RPMI7951 (cell line): ENCODE data around the gene ARF6. TPM values are rescaled to one million over a fixed set of nuclear protein-coding genes. Genes with fewer than 3 reads are reported as not detected.
"Not testable (repeated sequence)": the region's sequence is repeated elsewhere in the genome, so short reads cannot be mapped to it uniquely, and the experiment has no call there.

ENCODE experiments used
- DNase-seq: peaks from one replicate; pipeline ENCODE4 v3.0.0-alpha.2; 2012; ENCODE audit warnings: low read depth
- total RNA-seq: library from RNA; depleted of rRNA; stranded (reverse); fragments of >200 nt; shearing (Covaris generic); gene quantifications from 2 replicates; pipeline ENCODE4 v1.2.3, GENCODE V29; 2014

Gene ARF6
- total RNA-seq, 1 experiment from 2014 or later, result 51.5 TPM

GRCh38 chr14:49876563-49877127 is 16.2 kb upstream of the ARF6 start:
- no peak for DNase-seq

GRCh38 chr14:49879646-49880204 is 13.2 kb upstream of the ARF6 start:
- DNase-seq, result peak; percentile 68

- DNase-seq, result peak; percentile 23
Observed at GRCh38 chr14:49880267-49881064, 12.4 kb upstream of the ARF6 start.

GRCh38 chr14:49881350-49882001 is 11.4 kb upstream of the ARF6 start:
- no peak for DNase-seq

- DNase-seq, result peak; percentile 21
Observed at GRCh38 chr14:49882826-49883694, 9.8 kb upstream of the ARF6 start.

GRCh38 chr14:49886523-49886922 is 6.4 kb upstream of the ARF6 start:
- DNase-seq, result no peak

- DNase-seq, result no peak
Observed at GRCh38 chr14:49888293-49888692, 4.6 kb upstream of the ARF6 start.

- DNase-seq, result peak; percentile 80
Observed at GRCh38 chr14:49892301-49892635, 614 bp upstream of the ARF6 start.

- peak; percentile 56 for DNase-seq
Observed at GRCh38 chr14:49893309-49894213, 679 bp downstream of the ARF6 start.

GRCh38 chr14:49894214-49895107 is 1.6 kb downstream of the ARF6 start:
- DNase-seq, result not testable (repeated sequence)

- no peak for DNase-seq
Observed at GRCh38 chr14:49895480-49895879, 2.6 kb downstream of the ARF6 start.

GRCh38 chr14:49896272-49896671 is 3.4 kb downstream of the ARF6 start:
- not testable (repeated sequence) for DNase-seq

- DNase-seq, result no peak
Observed at GRCh38 chr14:49896966-49897365, 4.1 kb downstream of the ARF6 start.

- DNase-seq, result no peak
Observed at GRCh38 chr14:49897414-49897813, 4.5 kb downstream of the ARF6 start.

- DNase-seq, result no peak
Observed at GRCh38 chr14:49897965-49898364, 5.1 kb downstream of the ARF6 start.

- DNase-seq, result no peak
Observed at GRCh38 chr14:49898485-49898884, 5.6 kb downstream of the ARF6 start.

GRCh38 chr14:49900973-49901372 is 8.1 kb downstream of the ARF6 start:
- no peak for DNase-seq

GRCh38 chr14:49902679-49903246 is 9.9 kb downstream of the ARF6 start:
- DNase-seq, result not testable (repeated sequence)

- no peak for DNase-seq
Observed at GRCh38 chr14:49904270-49904669, 11.4 kb downstream of the ARF6 start.
